Hepatocyte (in vitro differentiated cells): ENCODE data around the gene DOCK2.

ENCODE experiments used
- EZH2 ChIP-seq: fragments of 200-600 bp; sonication (generic); IDR thresholded peaks from 2 replicates; pipeline ENCODE4 v1.6.1; 2016; ENCODE audit warnings: antibody characterized with exemption, mild to moderate bottlenecking, borderline replicate concordance
- EZH2phosphoT487 ChIP-seq: fragments of 200-600 bp; sonication (generic); IDR thresholded peaks from one replicate; pipeline ENCODE4 v1.6.1; 2018; ENCODE audit warnings: antibody characterized with exemption, mild to moderate bottlenecking, low read depth, moderate library complexity; ENCODE audit not compliant: unreplicated experiment, severe bottlenecking
- TF ChIP-seq, protein P1 (sequence below): fragments of 200-600 bp; sonication (generic); IDR thresholded peaks from 2 replicates; pipeline ENCODE4 v1.5.1; 2016; ENCODE audit warnings: antibody characterized with exemption, mild to moderate bottlenecking; ENCODE audit not compliant: poor library complexity

GRCh38 chr5:169901896-169902295, 264.8 kb downstream of the DOCK2 start:
- TF ChIP-seq, protein P1, sequence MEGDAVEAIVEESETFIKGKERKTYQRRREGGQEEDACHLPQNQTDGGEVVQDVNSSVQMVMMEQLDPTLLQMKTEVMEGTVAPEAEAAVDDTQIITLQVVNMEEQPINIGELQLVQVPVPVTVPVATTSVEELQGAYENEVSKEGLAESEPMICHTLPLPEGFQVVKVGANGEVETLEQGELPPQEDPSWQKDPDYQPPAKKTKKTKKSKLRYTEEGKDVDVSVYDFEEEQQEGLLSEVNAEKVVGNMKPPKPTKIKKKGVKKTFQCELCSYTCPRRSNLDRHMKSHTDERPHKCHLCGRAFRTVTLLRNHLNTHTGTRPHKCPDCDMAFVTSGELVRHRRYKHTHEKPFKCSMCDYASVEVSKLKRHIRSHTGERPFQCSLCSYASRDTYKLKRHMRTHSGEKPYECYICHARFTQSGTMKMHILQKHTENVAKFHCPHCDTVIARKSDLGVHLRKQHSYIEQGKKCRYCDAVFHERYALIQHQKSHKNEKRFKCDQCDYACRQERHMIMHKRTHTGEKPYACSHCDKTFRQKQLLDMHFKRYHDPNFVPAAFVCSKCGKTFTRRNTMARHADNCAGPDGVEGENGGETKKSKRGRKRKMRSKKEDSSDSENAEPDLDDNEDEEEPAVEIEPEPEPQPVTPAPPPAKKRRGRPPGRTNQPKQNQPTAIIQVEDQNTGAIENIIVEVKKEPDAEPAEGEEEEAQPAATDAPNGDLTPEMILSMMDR: no peak
- TF ChIP-seq EZH2: no peak
- TF ChIP-seq EZH2phosphoT487: no peak
